Gastroesophageal sphincter (tissue), 4 donors: ENCODE results near the gene EVA1A. TPM values are rescaled to one million over a fixed set of nuclear protein-coding genes. Genes with fewer than 3 reads are reported as not detected.

Source experiments
- ATAC-seq: fragments of 150-250 bp; one replicate; pipeline ENCODE4 v1.9.1; 2016; ENCODE audit warnings: mild to moderate bottlenecking, moderate library complexity
- H3K27ac ChIP-seq, 4 donors: fragments of 200-600 bp; sonication (generic) in 3 of 4; 1 replicate in 3 of 4; 2 replicates in 1 of 4; pipeline ENCODE4 v1.5.1; 2016 to 2019
- H3K27me3 ChIP-seq: fragments of 200-600 bp; sonication (generic); one replicate; pipeline ENCODE4 v1.5.1; 2019
- H3K36me3 ChIP-seq, 2 donors: fragments of 200-600 bp; sonication (generic); one replicate each; pipeline ENCODE4 v1.5.1; 2019; ENCODE audit warnings: control low read depth in 1 of 2
- H3K4me1 ChIP-seq, 3 donors: fragments of 200-600 bp; sonication (generic); 1 replicate in 2 of 3; 2 replicates in 1 of 3; pipeline ENCODE4 v1.5.1; 2016 to 2019; ENCODE audit warnings: control low read depth in 2 of 3
- H3K4me3 ChIP-seq, 2 donors: fragments of 200-600 bp; sonication (generic); one replicate each; pipeline ENCODE4 v1.5.1; 2019; ENCODE audit warnings: mild to moderate bottlenecking in 1 of 2, moderate library complexity in 1 of 2
- H3K9me3 ChIP-seq, 3 donors: fragments of 200-600 bp; sonication (generic); one replicate each; pipeline ENCODE4 v1.5.1; 2017 to 2019; ENCODE audit warnings: control low read depth in 2 of 3
- CTCF ChIP-seq, 4 experiments: fragments of 200-600 bp in 2 of 4; fragments of 450-650 bp in 2 of 4; sonication (generic) in 1 of 4; IDR thresholded peaks; one replicate each; pipeline ENCODE4 v1.5.1; 2017 to 2019; ENCODE audit warnings: antibody characterized with exemption in 4 of 4, mild to moderate bottlenecking in 2 of 4, moderate library complexity in 2 of 4
- EP300 ChIP-seq: sonication (generic); formaldehyde crosslinking; IDR thresholded peaks from one replicate; pipeline ENCODE4 v1.6.1; 2017; ENCODE audit warnings: antibody characterized with exemption, mild to moderate bottlenecking
- POLR2A ChIP-seq, 2 donors: fragments of 450-650 bp; IDR thresholded peaks; one replicate each; pipeline ENCODE4 v1.6.1; 2017; ENCODE audit warnings: antibody characterized with exemption in 2 of 2, mild to moderate bottlenecking in 2 of 2, moderate library complexity in 1 of 2
- POLR2AphosphoS5 ChIP-seq: sonication (generic); formaldehyde crosslinking; IDR thresholded peaks from one replicate; pipeline ENCODE4 v1.6.1; 2017; ENCODE audit warnings: antibody characterized with exemption
- WGBS, 2 donors: methylation state at CpG; one replicate each; pipeline ENCODE4 v1.1.5; 2018; ENCODE audit warnings: low coverage in 1 of 2; 5-methylcytosine and 5-hydroxymethylcytosine counted together
- total RNA-seq, 4 donors: library from RNA; depleted of rRNA; stranded (reverse); fragments of >200 nt; gene quantifications; one replicate each; pipeline ENCODE4 v1.1.0, GENCODE V29; 2016

EVA1A gene
- total RNA-seq, 4 donors from 2014 or later, result 0.74 TPM; not detected in 3

- H3K36me3 ChIP-seq, result no peaks in the 10 kb centered on the region
- H3K27me3 ChIP-seq, result no peaks in the 10 kb centered on the region
- H3K4me1 ChIP-seq, result peaks cover 0 to 12% (median 0%) of the 10 kb centered on the region in 3 donors
- no peak overlapping the region for H3K4me3 ChIP-seq
- 76 to 83% methylated on average over 3 to 4 of the region's 4 CpGs for WGBS, 2 donors
- no peak for ATAC-seq
- no peak overlapping the region for H3K27ac ChIP-seq
- TF ChIP-seq EP300 (no peak), POLR2AphosphoS5 (no peak), POLR2A (IDR thresholded peaks at IDR 0.05) (no peak), CTCF (IDR thresholded peaks at IDR 0.05) (no peak)
- H3K9me3 ChIP-seq, result no peaks in the 10 kb centered on the region
These were observed 11.1 kb upstream of the EVA1A start for GRCh38 chr2:75571730-75572430.

GRCh38 chr2:75570948-75571729 lies 10.4 kb upstream of the EVA1A start:
- 31 to 34% methylated on average over 6 to 7 of the region's 7 CpGs for WGBS, 2 donors
- no peak for ATAC-seq
- TF ChIP-seq POLR2AphosphoS5, result no peak
- no peak for TF ChIP-seq EP300
- TF ChIP-seq POLR2A (IDR thresholded peaks at IDR 0.05), result no peak
- TF ChIP-seq CTCF (IDR thresholded peaks at IDR 0.05), result no peak
- H3K36me3 ChIP-seq, result no peaks in the 10 kb centered on the region
- no peak overlapping the region for H3K4me3 ChIP-seq
- H3K4me1 ChIP-seq, result peaks cover 0 to 12% (median 0%) of the 10 kb centered on the region in 3 donors
- H3K27me3 ChIP-seq, result no peaks in the 10 kb centered on the region
- H3K27ac ChIP-seq, result no peak overlapping the region
- no peaks in the 10 kb centered on the region for H3K9me3 ChIP-seq

- no peak overlapping the region for H3K4me3 ChIP-seq
- TF ChIP-seq CTCF (IDR thresholded peaks at IDR 0.05) (no peak), POLR2A (IDR thresholded peaks at IDR 0.05) (no peak), EP300 (no peak), POLR2AphosphoS5 (no peak)
- no peaks in the 10 kb centered on the region for H3K36me3 ChIP-seq
- H3K27ac ChIP-seq, result no peak overlapping the region
- 76 to 79% methylated on average over 7 to 8 of the region's 8 CpGs for WGBS, 2 donors
- H3K9me3 ChIP-seq, result no peaks in the 10 kb centered on the region
- no peak for ATAC-seq
- H3K4me1 ChIP-seq, result peaks cover 0 to 12% (median 0%) of the 10 kb centered on the region in 3 donors
- H3K27me3 ChIP-seq, result no peaks in the 10 kb centered on the region
These were observed 9.5 kb upstream of the EVA1A start for GRCh38 chr2:75570024-75570947.

DNA sequence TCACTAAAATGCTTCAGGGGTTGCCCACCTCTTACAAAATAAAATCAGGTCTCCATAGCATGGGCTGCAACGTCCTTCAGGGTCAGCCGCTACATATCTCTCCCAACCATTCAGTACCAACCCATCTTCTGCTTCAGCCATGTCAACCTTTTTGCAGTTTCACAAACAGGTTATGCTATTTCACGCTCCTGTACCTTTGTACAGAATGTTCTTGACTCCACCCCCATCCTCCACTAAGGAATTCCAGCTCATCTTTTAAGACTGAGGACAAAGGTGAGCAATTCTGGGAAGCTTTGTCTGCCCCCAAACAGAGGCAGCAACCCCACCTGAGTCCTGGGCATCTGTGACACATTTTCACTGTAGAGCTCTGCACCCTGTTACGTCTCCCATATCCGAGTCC lies 8.8 kb upstream of the EVA1A start:
- no peak for TF ChIP-seq CTCF (IDR thresholded peaks at IDR 0.05)
- no peak for TF ChIP-seq EP300
- no peak for TF ChIP-seq POLR2A (IDR thresholded peaks at IDR 0.05)
- TF ChIP-seq POLR2AphosphoS5, result no peak
- no peaks in the 10 kb centered on the region for H3K9me3 ChIP-seq
- WGBS, 2 donors, result 87 to 90% methylated on average over 3 to 5 of the region's 5 CpGs

More for the DNA sequence above, 8.8 kb upstream of the EVA1A start:
- no peaks in the 10 kb centered on the region for H3K36me3 ChIP-seq
- no peak overlapping the region for H3K27ac ChIP-seq
- H3K4me1 ChIP-seq, result peaks cover 0 to 12% (median 0%) of the 10 kb centered on the region in 3 donors
- no peak overlapping the region for H3K4me3 ChIP-seq
- ATAC-seq, result no peak
- no peaks in the 10 kb centered on the region for H3K27me3 ChIP-seq
